Suprapubic skin (tissue), 4 donors: ENCODE measurements around the gene CLTB. TPM values are rescaled to one million over a fixed set of nuclear protein-coding genes. Genes with fewer than 3 reads are reported as not detected.

Source experiments
- DNase-seq, 2 donors: peaks; one replicate each; pipeline ENCODE4 v3.0.0-alpha.2; 2019; ENCODE audit warnings: low spot score in 2 of 2
- H3K27ac ChIP-seq: fragments of 200-600 bp; sonication (generic); one replicate; pipeline ENCODE4 v1.5.1; 2019
- H3K27me3 ChIP-seq: fragments of 200-600 bp; sonication (generic); one replicate; pipeline ENCODE4 v1.5.1; 2019
- H3K36me3 ChIP-seq: fragments of 200-600 bp; sonication (generic); one replicate; pipeline ENCODE4 v1.5.1; 2019
- H3K4me1 ChIP-seq: fragments of 200-600 bp; sonication (generic); one replicate; pipeline ENCODE4 v1.5.1; 2019
- H3K4me3 ChIP-seq: fragments of 200-600 bp; sonication (generic); one replicate; pipeline ENCODE4 v1.5.1; 2019; ENCODE audit warnings: mild to moderate bottlenecking
- H3K9me3 ChIP-seq: fragments of 200-600 bp; sonication (generic); one replicate; pipeline ENCODE4 v1.5.1; 2019
- EP300 ChIP-seq: sonication (generic); formaldehyde crosslinking; IDR thresholded peaks from one replicate; pipeline ENCODE4 v1.6.1; 2017; ENCODE audit warnings: antibody characterized with exemption
- POLR2A ChIP-seq, 2 donors: fragments of 450-650 bp; IDR thresholded peaks; one replicate each; pipeline ENCODE4 v1.6.1; 2017; ENCODE audit warnings: antibody characterized with exemption in 2 of 2, mild to moderate bottlenecking in 2 of 2, moderate library complexity in 2 of 2
- POLR2AphosphoS5 ChIP-seq, 3 donors: sonication (generic); formaldehyde crosslinking; IDR thresholded peaks; one replicate each; pipeline ENCODE4 v1.6.1; 2017; ENCODE audit warnings: antibody characterized with exemption in 3 of 3
- WGBS: methylation state at CpG from one replicate; pipeline ENCODE4 v1.1.5; 2018; 5-methylcytosine and 5-hydroxymethylcytosine counted together
- total RNA-seq, 4 donors: library from RNA; depleted of rRNA; stranded (reverse); fragments of >200 nt; gene quantifications; one replicate each; pipeline ENCODE4 v1.1.0, GENCODE V29; 2016
- TF ChIP-seq, protein P1 (sequence below), 2 donors: fragments of 200-600 bp in 1 of 2; fragments of 450-650 bp in 1 of 2; sonication (generic) in 1 of 2; IDR thresholded peaks; one replicate each; pipeline ENCODE4 v1.5.1; 2016 to 2019; ENCODE audit warnings: antibody characterized with exemption in 2 of 2, mild to moderate bottlenecking in 1 of 2, moderate library complexity in 1 of 2

The CLTB gene
- total RNA-seq, 4 donors from 2014 or later = 298 to 644 (median 435) TPM

DNA sequence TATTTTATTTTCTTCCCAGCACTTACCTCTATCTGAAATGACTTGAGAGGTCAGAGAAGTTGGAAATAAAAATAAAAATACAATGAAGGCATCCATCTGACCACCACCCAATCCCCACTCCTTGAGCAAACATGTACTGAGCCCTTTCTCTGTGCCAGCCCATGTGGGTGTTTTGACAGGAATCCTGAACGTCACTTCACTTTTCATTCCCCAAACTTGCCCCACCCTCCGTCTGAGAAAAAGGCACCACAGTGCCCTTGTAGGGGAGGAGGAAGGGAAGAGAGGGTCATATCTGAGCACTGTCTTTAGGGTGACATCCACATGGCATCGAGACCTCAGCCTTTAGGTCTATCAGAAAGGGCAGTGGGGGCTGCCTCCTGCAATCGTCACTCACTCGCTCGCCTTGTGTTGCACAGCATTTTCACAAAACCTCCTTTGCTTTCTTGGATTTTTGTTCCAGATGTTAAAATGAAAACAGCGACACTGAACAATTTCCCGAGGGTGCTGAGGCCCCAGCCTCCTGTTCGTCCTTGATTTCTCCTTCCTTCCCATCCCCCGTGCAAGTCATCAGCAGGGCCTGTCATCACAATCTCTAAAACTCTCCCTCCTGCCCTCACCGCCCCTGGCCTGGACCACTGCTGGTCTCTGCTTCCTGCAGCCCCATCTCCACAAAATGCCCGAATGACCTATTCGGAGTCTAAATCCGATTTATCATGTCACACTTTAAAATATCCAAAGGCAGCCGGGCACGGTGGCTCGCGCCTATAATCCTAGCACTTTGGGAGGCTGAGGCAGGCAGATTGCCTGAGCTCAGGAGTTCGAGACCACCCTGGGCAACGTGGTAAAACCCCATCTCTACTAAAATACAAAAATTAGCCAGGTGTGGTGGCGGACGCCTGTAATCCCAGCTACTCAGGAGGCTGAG lies 14.8 kb downstream of the CLTB start:
- 78% methylated on average over 22 of the region's 22 CpGs for WGBS
- Histone ChIP-seq H3K4me1 (peaks cover 55% of the 10 kb centered on the region), H3K36me3 (peaks cover 36% of the 10 kb centered on the region), H3K9me3 (no peaks in the 10 kb centered on the region), H3K4me3 (no peak overlapping the region), H3K27ac (peak overlapping the region; percentile 66), H3K27me3 (no peaks in the 10 kb centered on the region)
- TF ChIP-seq EP300 = no peak
- TF ChIP-seq, protein P1, sequence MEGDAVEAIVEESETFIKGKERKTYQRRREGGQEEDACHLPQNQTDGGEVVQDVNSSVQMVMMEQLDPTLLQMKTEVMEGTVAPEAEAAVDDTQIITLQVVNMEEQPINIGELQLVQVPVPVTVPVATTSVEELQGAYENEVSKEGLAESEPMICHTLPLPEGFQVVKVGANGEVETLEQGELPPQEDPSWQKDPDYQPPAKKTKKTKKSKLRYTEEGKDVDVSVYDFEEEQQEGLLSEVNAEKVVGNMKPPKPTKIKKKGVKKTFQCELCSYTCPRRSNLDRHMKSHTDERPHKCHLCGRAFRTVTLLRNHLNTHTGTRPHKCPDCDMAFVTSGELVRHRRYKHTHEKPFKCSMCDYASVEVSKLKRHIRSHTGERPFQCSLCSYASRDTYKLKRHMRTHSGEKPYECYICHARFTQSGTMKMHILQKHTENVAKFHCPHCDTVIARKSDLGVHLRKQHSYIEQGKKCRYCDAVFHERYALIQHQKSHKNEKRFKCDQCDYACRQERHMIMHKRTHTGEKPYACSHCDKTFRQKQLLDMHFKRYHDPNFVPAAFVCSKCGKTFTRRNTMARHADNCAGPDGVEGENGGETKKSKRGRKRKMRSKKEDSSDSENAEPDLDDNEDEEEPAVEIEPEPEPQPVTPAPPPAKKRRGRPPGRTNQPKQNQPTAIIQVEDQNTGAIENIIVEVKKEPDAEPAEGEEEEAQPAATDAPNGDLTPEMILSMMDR (IDR thresholded peaks at IDR 0.05) = no peak
- TF ChIP-seq POLR2AphosphoS5 (IDR thresholded peaks at IDR 0.05) = no peak
- no peak for TF ChIP-seq POLR2A (IDR thresholded peaks at IDR 0.05)
- DNase-seq = peak in 1 of 2 donors; percentile 36

DNA sequence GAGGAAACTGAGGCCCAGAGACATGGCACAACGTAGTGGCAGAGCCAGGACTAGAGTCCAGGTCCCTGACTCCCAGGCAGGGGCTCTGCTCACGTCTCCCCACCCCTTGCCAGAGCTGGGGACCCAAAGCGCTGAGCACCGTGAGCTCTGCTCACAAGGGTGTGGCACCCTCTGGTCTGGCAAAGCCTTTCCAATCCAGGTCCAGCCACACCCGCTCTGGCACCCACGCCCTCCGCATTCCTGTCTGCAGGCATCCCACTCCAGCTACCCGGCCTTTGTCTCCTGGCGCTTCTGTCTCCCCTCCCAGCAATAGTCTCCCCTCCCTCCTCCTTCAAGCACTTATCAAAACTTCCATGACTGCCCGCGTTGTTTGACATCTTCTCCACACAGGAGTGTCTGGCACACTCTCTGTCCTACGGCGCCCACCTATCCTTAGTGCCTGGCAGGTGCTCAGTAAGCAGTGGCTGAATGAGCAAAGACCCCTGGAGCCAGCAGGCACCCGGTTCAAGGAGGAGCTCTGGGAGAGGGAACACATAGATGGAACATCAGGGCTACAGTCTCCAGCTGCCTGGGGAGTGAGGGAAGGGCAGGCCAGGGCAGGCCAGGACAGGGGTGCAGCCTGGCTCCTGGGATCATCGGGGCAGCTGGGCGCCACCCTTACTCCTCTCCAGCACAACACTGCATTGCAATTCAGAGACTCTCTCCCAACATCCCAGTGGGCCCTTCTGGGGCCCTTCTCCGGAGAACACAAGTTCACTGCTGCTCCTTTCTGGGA lies 15.8 kb downstream of the CLTB start:
- Histone ChIP-seq H3K27ac (peak overlapping the region; percentile 66), H3K4me1 (peaks cover 47% of the 10 kb centered on the region), H3K27me3 (no peaks in the 10 kb centered on the region), H3K9me3 (no peaks in the 10 kb centered on the region), H3K36me3 (peaks cover 36% of the 10 kb centered on the region), H3K4me3 (peak overlapping the region; percentile 18)
- no peak for DNase-seq
- 41% methylated on average over 17 of the region's 17 CpGs for WGBS
- TF ChIP-seq EP300 = no peak

DNA sequence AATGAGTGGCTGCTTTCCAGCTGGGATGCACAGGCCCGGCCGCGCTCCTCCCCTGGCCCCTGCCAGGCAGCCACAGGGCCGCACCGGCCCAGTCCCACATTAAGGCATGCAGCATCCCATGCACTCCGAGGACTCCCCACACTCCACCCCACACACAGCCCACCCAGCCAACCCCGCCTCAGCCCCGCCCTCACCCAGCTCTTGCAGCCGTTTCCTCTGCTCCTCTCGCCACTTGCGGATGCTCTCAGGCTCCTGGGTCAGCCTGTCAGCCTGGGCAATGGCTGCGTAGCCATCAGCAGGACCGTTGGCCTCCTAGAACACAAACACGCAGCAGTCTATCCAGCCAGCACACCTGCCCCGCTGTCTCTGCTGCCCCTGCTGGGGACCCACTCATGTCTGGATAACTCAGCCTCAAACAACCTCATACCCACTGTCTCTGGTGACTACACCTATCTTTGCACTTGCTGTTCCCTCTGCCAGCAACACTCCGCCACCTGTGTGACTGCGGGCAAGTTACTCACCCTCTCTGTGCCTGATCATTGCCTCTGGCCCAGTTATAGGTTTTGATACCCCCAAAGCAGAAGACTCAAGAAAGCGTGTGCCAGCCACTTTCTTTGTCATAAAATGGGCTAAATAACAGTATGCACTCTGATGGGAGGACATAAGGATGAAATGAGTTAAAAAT lies 18.5 kb downstream of the CLTB start:
- 88% methylated on average over 17 of the region's 18 CpGs for WGBS
- no peaks in the 10 kb centered on the region for H3K27me3 ChIP-seq
- TF ChIP-seq POLR2AphosphoS5 (IDR thresholded peaks at IDR 0.05) (no peak), POLR2A (IDR thresholded peaks at IDR 0.05) (no peak), EP300 (no peak)
- TF ChIP-seq, protein P1 (IDR thresholded peaks at IDR 0.05) = no peak
- peaks cover 37% of the 10 kb centered on the region for H3K4me1 ChIP-seq
- DNase-seq = peak in 1 of 2 donors; percentile 62
- no peak overlapping the region for H3K27ac ChIP-seq
- H3K36me3 ChIP-seq = peaks cover 48% of the 10 kb centered on the region
- no peaks in the 10 kb centered on the region for H3K9me3 ChIP-seq
- H3K4me3 ChIP-seq = no peak overlapping the region

DNA sequence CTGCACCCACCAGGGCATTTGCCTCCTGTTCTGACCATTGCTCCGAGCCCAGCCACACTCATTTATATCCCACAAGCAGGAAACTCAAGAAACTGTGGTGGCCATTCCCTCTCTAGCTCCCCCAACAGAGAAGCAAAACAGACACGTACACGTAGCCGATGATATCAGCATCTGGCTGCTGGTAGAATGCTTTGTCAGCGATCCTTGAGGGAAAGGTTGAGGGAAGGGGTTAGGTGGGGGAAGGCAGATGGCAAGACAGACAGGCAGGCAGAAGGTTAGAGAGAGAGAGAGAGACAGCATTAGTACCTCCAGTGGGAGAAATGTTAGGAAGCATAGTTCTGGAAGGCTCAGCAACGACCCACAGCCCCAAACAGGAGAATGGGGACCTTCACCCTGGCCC lies 20.0 kb downstream of the CLTB start:
- H3K4me1 ChIP-seq = peaks cover 22% of the 10 kb centered on the region
- no peak overlapping the region for H3K4me3 ChIP-seq
- H3K27me3 ChIP-seq = no peaks in the 10 kb centered on the region
- peaks cover 64% of the 10 kb centered on the region for H3K36me3 ChIP-seq
- no peak for TF ChIP-seq EP300
- TF ChIP-seq, protein P1 (IDR thresholded peaks at IDR 0.05) = no peak
- TF ChIP-seq POLR2A (IDR thresholded peaks at IDR 0.05) = no peak
- TF ChIP-seq POLR2AphosphoS5 (IDR thresholded peaks at IDR 0.05) = no peak
- H3K27ac ChIP-seq = no peak overlapping the region
- H3K9me3 ChIP-seq = no peaks in the 10 kb centered on the region
- WGBS = 73% methylated on average over 6 of the region's 6 CpGs
- no peak for DNase-seq

DNA sequence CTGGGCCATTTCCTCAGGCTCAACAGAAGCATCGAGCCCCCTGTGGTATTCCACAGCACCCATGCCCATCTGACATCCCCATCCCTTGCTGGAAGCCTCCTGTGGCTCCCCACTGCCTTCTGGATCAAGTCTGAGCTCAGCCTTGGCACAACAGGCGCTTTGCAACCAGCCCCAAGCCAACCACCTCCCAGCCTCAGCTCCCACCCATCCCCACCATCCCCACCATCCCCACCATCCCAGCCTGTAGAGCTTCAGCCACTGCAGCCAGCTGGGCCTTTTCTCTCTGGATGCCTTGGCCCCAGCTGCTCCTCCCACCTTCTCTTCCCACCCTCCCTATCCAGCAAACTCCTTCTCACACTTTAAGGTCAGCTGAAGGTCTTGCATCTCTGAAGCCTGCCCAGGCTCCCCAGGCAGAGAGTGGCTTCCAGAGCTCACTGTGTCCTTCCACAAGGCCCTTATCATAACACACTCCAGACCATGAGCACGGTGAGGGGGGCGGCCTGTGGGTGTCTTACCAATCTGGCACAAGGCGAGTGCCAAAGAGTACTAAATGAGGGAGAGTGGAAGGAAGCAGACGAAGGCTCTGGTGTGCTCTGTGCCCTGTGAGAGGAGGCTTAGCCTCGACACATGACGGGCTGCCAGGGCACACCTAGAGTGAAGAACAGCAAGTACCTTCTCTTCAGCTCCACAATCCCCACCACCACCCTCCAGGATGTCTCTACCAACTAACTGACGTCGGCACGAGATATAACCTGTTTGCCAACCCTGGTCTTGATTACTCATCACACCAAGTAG lies 21.3 kb downstream of the CLTB start:
- Histone ChIP-seq H3K4me3 (no peak overlapping the region), H3K27ac (no peak overlapping the region), H3K4me1 (peaks cover 12% of the 10 kb centered on the region), H3K27me3 (no peaks in the 10 kb centered on the region), H3K9me3 (no peaks in the 10 kb centered on the region), H3K36me3 (peaks cover 68% of the 10 kb centered on the region)
- DNase-seq = no peak
- TF ChIP-seq EP300 (no peak), POLR2A (IDR thresholded peaks at IDR 0.05) (no peak), POLR2AphosphoS5 (IDR thresholded peaks at IDR 0.05) (no peak)
- TF ChIP-seq, protein P1 (IDR thresholded peaks at IDR 0.05) = no peak
- WGBS = 90% methylated on average over 11 of the region's 11 CpGs
